ENCODE measurements around the gene ICOS. TPM values are rescaled to one million over a fixed set of nuclear protein-coding genes. Genes with fewer than 3 reads are reported as not detected.

The ICOS gene
- polyA plus RNA-seq, 1 of the 3 experiments (the other 2 are of a cell fraction) = not detected

GRCh38 chr2:203889542-203889941 lies 47.0 kb upstream of the ICOS start:
- CTCF ChIA-PET = interaction anchor here (0.6 kb wide), 1 partner anchor 665 kb away, joined by 3 read pairs; no protein-coding TSS in a partner anchor

GRCh38 chr2:203889944-203890343 lies 46.6 kb upstream of the ICOS start:
- 0% methylated on average over 1 of the region's 1 CpG for WGBS (ENCODE audit: low lambda C conversion rate)
- Histone ChIP-seq H3K27me3 (ENCODE audit: insufficient read depth) (no peaks in the 10 kb centered on the region), H3K9me3 (no peaks in the 10 kb centered on the region), H3K9ac (no peak overlapping the region), H3K9me2 (no peaks in the 10 kb centered on the region), H3K79me2 (ENCODE audit: insufficient read depth) (no peaks in the 10 kb centered on the region), H3K4me3 (ENCODE audit: low read depth in 2 of 2, low read length in 1 of 2) (no peak overlapping the region), H3K27ac (ENCODE audit: low read depth in 2 of 2, low read length in 1 of 2) (no peak overlapping the region), H3F3A (replicated peaks; ENCODE audit: insufficient read depth) (no peaks in the 10 kb centered on the region), H3K4me1 (ENCODE audit: control insufficient read depth in 1 of 2, insufficient read depth in 2 of 2, low read depth in 1 of 2, low read length in 1 of 2) (no peaks in the 10 kb centered on the region; a peak in 1 of 4 replicates), H4K20me1 (ENCODE audit: insufficient read depth) (no peaks in the 10 kb centered on the region), H2AFZ (ENCODE audit: low read depth) (no peak overlapping the region), H3K4me2 (no peak overlapping the region), H3K36me3 (replicated peaks in 1 of 2; ENCODE audit: control insufficient read depth in 1 of 2, insufficient read depth in 2 of 2, low read length in 1 of 2) (no peaks in the 10 kb centered on the region)
- ChIA-PET CTCF (interaction anchor here (0.6 kb wide), 1 partner anchor 666 kb away, joined by 3 read pairs; no protein-coding TSS in a partner anchor), POLR2A (no interaction called here)
- TF ChIP-seq ELF1 (IDR thresholded peaks at IDR 0.05) = no peak
- TF ChIP-seq USF1 (IDR thresholded peaks at IDR 0.05; ENCODE audit: borderline replicate concordance, low read depth) = no peak
- no peak for TF ChIP-seq FOSL2 (IDR thresholded peaks at IDR 0.05; ENCODE audit: borderline replicate concordance, low read depth)
- no peak for TF ChIP-seq CTCF (IDR thresholded peaks at IDR 0.05)
- TF ChIP-seq YY1 (IDR thresholded peaks at IDR 0.05; ENCODE audit: low read depth) = no peak
- TF ChIP-seq SMC3 (IDR thresholded peaks at IDR 0.05; ENCODE audit: low read depth, low read length) = no peak
- TF ChIP-seq CHD2 (IDR thresholded peaks at IDR 0.05; ENCODE audit: low read length, partially characterized antibody) = no peak
- TF ChIP-seq ZBTB33 (IDR thresholded peaks at IDR 0.05; ENCODE audit: borderline replicate concordance, low read depth) = no peak
- TF ChIP-seq REST (IDR thresholded peaks at IDR 0.05; ENCODE audit: low read depth, low read length) = no peak
- TF ChIP-seq GATA2 (CRISPR knock-in tag; IDR thresholded peaks at IDR 0.05) = no peak
- no peak for TF ChIP-seq TAF1 (IDR thresholded peaks at IDR 0.05; ENCODE audit: borderline replicate concordance, low read depth, low read length)
- no peak for DNase-seq

More at GRCh38 chr2:203889542-203889941, 47.0 kb upstream of the ICOS start:
- POLR2A ChIA-PET = no interaction called here
- H3K4me3 ChIP-seq (ENCODE audit: low read depth in 2 of 2, low read length in 1 of 2) = no peak overlapping the region
- H4K20me1 ChIP-seq (ENCODE audit: insufficient read depth) = no peaks in the 10 kb centered on the region
- no peaks in the 10 kb centered on the region for H3K79me2 ChIP-seq (ENCODE audit: insufficient read depth)
- H3K27me3 ChIP-seq (ENCODE audit: insufficient read depth) = no peaks in the 10 kb centered on the region
- H3K4me2 ChIP-seq = no peak overlapping the region
- no peaks in the 10 kb centered on the region for H3K36me3 ChIP-seq (replicated peaks in 1 of 2; ENCODE audit: control insufficient read depth in 1 of 2, insufficient read depth in 2 of 2, low read length in 1 of 2)
- no peaks in the 10 kb centered on the region for H3K9me3 ChIP-seq
- no peaks in the 10 kb centered on the region for H3F3A ChIP-seq (replicated peaks; ENCODE audit: insufficient read depth)
- 14% methylated on average over 1 of the region's 1 CpG for WGBS (ENCODE audit: low lambda C conversion rate)
- H3K9me2 ChIP-seq = no peaks in the 10 kb centered on the region
- H2AFZ ChIP-seq (ENCODE audit: low read depth) = no peak overlapping the region
- TF ChIP-seq MEF2A (IDR thresholded peaks at IDR 0.05; ENCODE audit: borderline replicate concordance, low read depth) (no peak), SIN3A (IDR thresholded peaks at IDR 0.05; ENCODE audit: borderline replicate concordance, low read depth, low read length) (no peak), FOSL2 (IDR thresholded peaks at IDR 0.05; ENCODE audit: borderline replicate concordance, low read depth) (no peak), TCF12 (IDR thresholded peaks at IDR 0.05) (no peak), EP300 (IDR thresholded peaks at IDR 0.05; ENCODE audit: borderline replicate concordance in 1 of 2, low read depth in 1 of 2, low read length in 1 of 2) (no peak), SMC3 (IDR thresholded peaks at IDR 0.05; ENCODE audit: low read depth, low read length) (no peak)
- H3K27ac ChIP-seq (ENCODE audit: low read depth in 2 of 2, low read length in 1 of 2) = no peak overlapping the region
- no peak overlapping the region for H3K9ac ChIP-seq
- H3K4me1 ChIP-seq (ENCODE audit: control insufficient read depth in 1 of 2, insufficient read depth in 2 of 2, low read depth in 1 of 2, low read length in 1 of 2) = no peaks in the 10 kb centered on the region; a peak in 1 of 4 replicates
- DNase-seq = no peak
